Vagina (tissue), 2 donors: ENCODE data around the gene PGBD5.

Experiments used
- CTCF ChIP-seq, 3 experiments: fragments of 450-650 bp in 2 of 3; fragments of 200-600 bp in 1 of 3; sonication (generic) in 1 of 3; IDR thresholded peaks; one replicate each; pipeline ENCODE4 v1.5.1; 2017 to 2019; ENCODE audit warnings: antibody characterized with exemption in 3 of 3, mild to moderate bottlenecking in 2 of 3, moderate library complexity in 2 of 3
- POLR2A ChIP-seq, 2 donors: fragments of 450-650 bp; IDR thresholded peaks; one replicate each; pipeline ENCODE4 v1.6.1; 2017; ENCODE audit warnings: antibody characterized with exemption in 2 of 2, mild to moderate bottlenecking in 2 of 2, moderate library complexity in 2 of 2
- POLR2AphosphoS5 ChIP-seq, 2 donors: sonication (generic); formaldehyde crosslinking; IDR thresholded peaks; one replicate each; pipeline ENCODE4 v1.9.0; 2017; ENCODE audit warnings: antibody characterized with exemption in 2 of 2, mild to moderate bottlenecking in 2 of 2, low read depth in 1 of 2; ENCODE audit not compliant: insufficient read depth in 1 of 2

GRCh38 chr1:230327892-230328284 is 98.2 kb downstream of the PGBD5 start:
- TF ChIP-seq POLR2A (IDR thresholded peaks at IDR 0.05): no peak
- TF ChIP-seq CTCF (IDR thresholded peaks at IDR 0.05): no peak
- TF ChIP-seq POLR2AphosphoS5 (IDR thresholded peaks at IDR 0.05; ENCODE audit: insufficient read depth in 1 of 2, low read depth in 1 of 2): no peak
